Left forelimb (tissue), 1 donor: Measurements from ENCODE around the gene RAP2B.
"Not testable (repeated sequence)": the region's sequence is repeated elsewhere in the genome, so short reads cannot be mapped to it uniquely, and the experiment has no call there.

ENCODE experiments used
- DNase-seq: peaks from one replicate; pipeline ENCODE4 v3.0.0-alpha.2; 2018; ENCODE audit warnings: low spot score

Gene RAP2B

GRCh38 chr3:153193786-153194476 lies 31.9 kb downstream of the RAP2B start:
- not testable (repeated sequence) for DNase-seq

GRCh38 chr3:153195349-153195879 lies 33.4 kb downstream of the RAP2B start:
- no peak for DNase-seq

- no peak for DNase-seq
Observed at GRCh38 chr3:153209596-153209995, 47.6 kb downstream of the RAP2B start.

- DNase-seq = no peak
Observed at GRCh38 chr3:153210146-153210545, 48.1 kb downstream of the RAP2B start.

GRCh38 chr3:153210660-153211059 lies 48.6 kb downstream of the RAP2B start:
- no peak for DNase-seq

- DNase-seq = no peak
Observed at GRCh38 chr3:153215497-153215896, 53.5 kb downstream of the RAP2B start.

GRCh38 chr3:153215966-153216365 lies 53.9 kb downstream of the RAP2B start:
- no peak for DNase-seq

GRCh38 chr3:153216928-153217327 lies 54.9 kb downstream of the RAP2B start:
- no peak for DNase-seq

- no peak for DNase-seq
Observed at GRCh38 chr3:153219146-153219545, 57.1 kb downstream of the RAP2B start.
